ENCODE measurements around the gene HLCS.

Gene HLCS

DNA sequence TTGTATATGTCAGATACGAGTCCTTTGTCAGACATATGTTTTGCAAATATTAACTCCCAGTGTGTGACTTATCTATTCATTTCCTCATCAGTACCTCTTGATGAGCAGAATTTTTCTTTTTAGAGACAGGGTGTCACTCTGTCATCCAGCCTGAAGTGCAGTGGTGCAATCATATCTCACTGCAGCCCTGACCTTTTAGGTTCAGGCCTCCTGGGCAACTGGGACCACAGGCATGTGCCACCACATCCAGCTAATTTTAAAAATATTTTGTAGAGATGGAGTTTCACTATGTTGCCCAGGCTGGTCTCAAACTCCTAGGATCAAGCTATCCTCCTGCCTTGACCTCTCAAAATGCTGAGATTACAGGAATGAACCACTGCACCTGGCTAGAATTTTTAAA, 93.0 kb downstream of the HLCS start:
- ChIA-PET POLR2A (no interaction called here), CTCF (no interaction called here)
- no peak for DNase-seq (ENCODE audit: low read depth, low spot score)
- H3K4me3 ChIP-seq (ENCODE audit: low read depth, low read length), result no peak overlapping the region
- TF ChIP-seq, protein P1, sequence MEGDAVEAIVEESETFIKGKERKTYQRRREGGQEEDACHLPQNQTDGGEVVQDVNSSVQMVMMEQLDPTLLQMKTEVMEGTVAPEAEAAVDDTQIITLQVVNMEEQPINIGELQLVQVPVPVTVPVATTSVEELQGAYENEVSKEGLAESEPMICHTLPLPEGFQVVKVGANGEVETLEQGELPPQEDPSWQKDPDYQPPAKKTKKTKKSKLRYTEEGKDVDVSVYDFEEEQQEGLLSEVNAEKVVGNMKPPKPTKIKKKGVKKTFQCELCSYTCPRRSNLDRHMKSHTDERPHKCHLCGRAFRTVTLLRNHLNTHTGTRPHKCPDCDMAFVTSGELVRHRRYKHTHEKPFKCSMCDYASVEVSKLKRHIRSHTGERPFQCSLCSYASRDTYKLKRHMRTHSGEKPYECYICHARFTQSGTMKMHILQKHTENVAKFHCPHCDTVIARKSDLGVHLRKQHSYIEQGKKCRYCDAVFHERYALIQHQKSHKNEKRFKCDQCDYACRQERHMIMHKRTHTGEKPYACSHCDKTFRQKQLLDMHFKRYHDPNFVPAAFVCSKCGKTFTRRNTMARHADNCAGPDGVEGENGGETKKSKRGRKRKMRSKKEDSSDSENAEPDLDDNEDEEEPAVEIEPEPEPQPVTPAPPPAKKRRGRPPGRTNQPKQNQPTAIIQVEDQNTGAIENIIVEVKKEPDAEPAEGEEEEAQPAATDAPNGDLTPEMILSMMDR (IDR thresholded peaks at IDR 0.05; ENCODE audit: insufficient read depth, low read length, missing control alignments), result no peak

GRCh38 chr21:36867291-36867905, 99.1 kb downstream of the HLCS start:
- ChIA-PET POLR2A (no interaction called here), CTCF (interaction anchor here (6.0 kb wide), 1 partner anchor 12 kb away, joined by 33 read pairs; no protein-coding TSS in a partner anchor)
- TF ChIP-seq, protein P1 (IDR thresholded peaks at IDR 0.05; ENCODE audit: insufficient read depth, low read length, missing control alignments), result no peak
- DNase-seq (ENCODE audit: low read depth, low spot score), result no peak
- no peak overlapping the region for H3K4me3 ChIP-seq (ENCODE audit: low read depth, low read length)

GRCh38 chr21:36866419-36866818, 100.0 kb downstream of the HLCS start:
- POLR2A ChIA-PET, result no interaction called here
- TF ChIP-seq, protein P1 (IDR thresholded peaks at IDR 0.05; ENCODE audit: insufficient read depth, low read length, missing control alignments), result no peak
- CTCF ChIA-PET, result interaction anchor here (6.0 kb wide), 1 partner anchor 11 kb away, joined by 33 read pairs; no protein-coding TSS in a partner anchor
- DNase-seq (ENCODE audit: low read depth, low spot score), result no peak
- H3K4me3 ChIP-seq (ENCODE audit: low read depth, low read length), result no peak overlapping the region

DNA sequence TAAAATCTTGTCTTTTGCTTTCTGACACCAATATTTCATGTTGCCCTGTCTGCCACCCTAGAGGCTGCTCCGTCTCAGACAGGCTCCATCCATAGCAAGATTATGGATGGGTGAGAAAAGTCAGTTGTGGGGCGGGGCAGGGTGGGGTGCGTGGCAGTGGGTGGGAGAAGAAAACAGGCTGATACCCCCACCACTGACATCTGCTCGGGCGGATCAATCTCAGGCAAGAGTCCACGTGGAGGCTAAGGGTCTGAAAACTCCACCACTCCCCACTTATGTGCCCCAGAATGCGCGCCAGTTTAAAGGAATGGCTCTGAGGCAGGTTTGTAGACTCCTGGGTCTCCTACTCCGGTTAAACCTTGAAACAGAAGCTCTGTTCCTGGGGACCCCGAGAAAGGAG, 101.5 kb downstream of the HLCS start:
- ChIA-PET CTCF (interaction anchor here (1.0 to 6.0 kb wide), 3 partner anchors 10 to 43 kb away, joined by 3 to 33 read pairs (median 3); no protein-coding TSS in a partner anchor), POLR2A (no interaction called here)
- TF ChIP-seq, protein P1 (IDR thresholded peaks at IDR 0.05; ENCODE audit: insufficient read depth, low read length, missing control alignments), result no peak
- no peak overlapping the region for H3K4me3 ChIP-seq (ENCODE audit: low read depth, low read length)
- DNase-seq (ENCODE audit: low read depth, low spot score), result no peak

- CTCF ChIA-PET, result interaction anchor here (6.0 kb wide), 1 partner anchor 8 kb away, joined by 33 read pairs; no protein-coding TSS in a partner anchor
- DNase-seq (ENCODE audit: low read depth, low spot score), result no peak
- TF ChIP-seq, protein P1 (IDR thresholded peaks at IDR 0.05; ENCODE audit: insufficient read depth, low read length, missing control alignments), result no peak
- POLR2A ChIA-PET, result no interaction called here
- H3K4me3 ChIP-seq (ENCODE audit: low read depth, low read length), result no peak overlapping the region
Observed at GRCh38 chr21:36863260-36863659, 103.2 kb downstream of the HLCS start.

DNA sequence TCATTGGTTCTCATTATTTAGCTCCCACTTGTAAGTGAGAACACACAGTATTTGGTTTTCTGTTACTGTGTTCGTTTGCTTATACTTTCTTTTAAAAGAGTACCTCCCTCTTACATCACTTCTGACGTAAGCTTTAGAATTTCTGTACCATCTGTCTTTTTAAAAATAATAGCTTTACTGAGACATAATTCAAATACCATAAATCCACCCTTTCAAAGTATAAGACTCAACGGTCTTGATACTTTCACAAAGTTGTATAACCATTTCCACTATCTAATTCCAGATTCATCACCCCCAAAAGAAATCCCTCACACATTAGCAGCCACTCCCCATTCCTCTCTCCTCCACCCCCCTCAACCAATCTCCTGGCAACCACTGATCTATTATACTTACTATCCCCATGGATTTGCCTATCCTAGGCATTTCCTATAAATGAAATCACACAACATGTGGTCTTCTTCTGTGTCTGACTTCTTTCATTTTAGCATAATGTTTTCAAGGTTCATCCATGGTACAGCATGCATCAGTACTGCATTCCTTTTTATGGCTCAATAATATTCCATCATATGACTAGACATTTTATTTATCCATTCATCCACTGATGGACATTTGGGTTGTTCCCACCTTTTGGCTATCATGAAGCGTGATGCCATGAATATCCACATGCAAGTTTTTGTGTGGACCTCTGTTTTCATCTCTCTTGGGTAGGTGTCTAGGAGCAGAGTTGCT, 104.7 kb downstream of the HLCS start:
- TF ChIP-seq, protein P1 (IDR thresholded peaks at IDR 0.05; ENCODE audit: insufficient read depth, low read length, missing control alignments), result no peak
- no peak for DNase-seq (ENCODE audit: low read depth, low spot score)
- CTCF ChIA-PET, result interaction anchor here (1.0 kb wide), 3 partner anchors 14 to 231 kb away, joined by 3 read pairs; no protein-coding TSS in a partner anchor
- H3K4me3 ChIP-seq (ENCODE audit: low read depth, low read length), result no peak overlapping the region
- POLR2A ChIA-PET, result no interaction called here

Data from AG04449 (cell line).